ENCODE measurements around the gene UBXN2A. TPM values are rescaled to one million over a fixed set of nuclear protein-coding genes. Genes with fewer than 3 reads are reported as not detected.

Gene UBXN2A
- total RNA-seq, 4 donors from 2014 or later, result 13.9 to 17.9 (median 15.0) TPM

- TF ChIP-seq CTCF (IDR thresholded peaks at IDR 0.05; ENCODE audit: low read depth), result no peak
Observed at GRCh38 chr2:23943666-23944065, 3.4 kb downstream of the UBXN2A start.

GRCh38 chr2:23944527-23944926, 4.3 kb downstream of the UBXN2A start:
- TF ChIP-seq CTCF (IDR thresholded peaks at IDR 0.05; ENCODE audit: low read depth), result no peak

- no peak for TF ChIP-seq CTCF (IDR thresholded peaks at IDR 0.05; ENCODE audit: low read depth)
Observed at GRCh38 chr2:23944976-23945375, 4.7 kb downstream of the UBXN2A start.

- TF ChIP-seq CTCF (IDR thresholded peaks at IDR 0.05; ENCODE audit: low read depth), result no peak
Observed at GRCh38 chr2:23947350-23947749, 7.1 kb downstream of the UBXN2A start.

- TF ChIP-seq CTCF (IDR thresholded peaks at IDR 0.05; ENCODE audit: low read depth), result no peak
Observed at GRCh38 chr2:23953625-23954024, 13.4 kb downstream of the UBXN2A start.

- TF ChIP-seq CTCF (IDR thresholded peaks at IDR 0.05; ENCODE audit: low read depth), result no peak
Observed at GRCh38 chr2:23954325-23955014, 14.2 kb downstream of the UBXN2A start.

GRCh38 chr2:23967846-23968245, 27.6 kb downstream of the UBXN2A start:
- TF ChIP-seq CTCF (IDR thresholded peaks at IDR 0.05; ENCODE audit: low read depth), result no peak
